MM.1S (cell line): Measurements from ENCODE around the gene ISG20.

ENCODE experiments used
- CTCF ChIP-seq: fragments of 300-600 bp; sonication (generic); IDR thresholded peaks from 2 replicates; pipeline ENCODE4 v1.5.1; 2016; ENCODE audit warnings: antibody characterized with exemption, low read length, mixed read lengths
- EZH2 ChIP-seq: fragments of 300-600 bp; sonication (generic); optimal IDR thresholded peaks from 2 replicates; pipeline ENCODE3; 2017; ENCODE audit warnings: low read depth, mild to moderate bottlenecking, antibody characterized with exemption, low read length, mixed read lengths
- EZH2phosphoT487 ChIP-seq: fragments of 300-600 bp; sonication (generic); IDR thresholded peaks from 2 replicates; pipeline ENCODE4 v1.6.1; 2018; ENCODE audit warnings: antibody characterized with exemption, low read length

- no peak for TF ChIP-seq CTCF
- no peak for TF ChIP-seq EZH2
- no peak for TF ChIP-seq EZH2phosphoT487
Observed at GRCh38 chr15:88663141-88663621, 24.4 kb downstream of the ISG20 start.
